Measurements from ENCODE around the gene SH3BP1. TPM values are rescaled to one million over a fixed set of nuclear protein-coding genes. Genes with fewer than 3 reads are reported as not detected.
A peak's percentile ranks its signal among the peaks of the same experiment; 100 is the strongest.

Gene SH3BP1
- total and polyA plus RNA-seq, 2 donors (not counting 1 experiment from before 2014, with no cell fraction given), result 44.0 to 69.7 TPM

- CTCF ChIA-PET, result interaction anchor here (0.7 to 22.4 kb wide), 7 partner anchors 9 to 255 kb away, joined by 3 to 620 read pairs (median 5); partner anchors contain the start of genes GGA1, LGALS1, NOL12 and PDXP
- Histone ChIP-seq H3K9me3 (ENCODE audit: control extremely low read depth in 1 of 3, control insufficient read depth in 2 of 3, insufficient read depth in 1 of 3, low read length in 2 of 3) (no peaks in the 10 kb centered on the region), H3K27ac (ENCODE audit: low read length in 2 of 2) (peak overlapping the region in 1 of 2 donors; percentile 79), H3K36me3 (replicated peaks in 1 of 2; ENCODE audit: control extremely low read depth in 1 of 2, control insufficient read depth in 1 of 2, extremely low read depth in 1 of 2, insufficient read depth in 2 of 2, low read length in 1 of 2) (peaks cover 0 to 47% of the 10 kb centered on the region in 2 experiments), H3K4me1 (ENCODE audit: control insufficient read depth in 2 of 2, insufficient read depth in 2 of 2, low read length in 2 of 2) (peaks cover 42 to 57% of the 10 kb centered on the region in 2 donors), H3K27me3 (replicated peaks in 1 of 4; ENCODE audit: control extremely low read depth in 1 of 4, control insufficient read depth in 3 of 4, insufficient read depth in 4 of 4, low read length in 3 of 4) (no peaks in the 10 kb centered on the region), H2AFZ (ENCODE audit: insufficient read depth, low read depth, low read length, poor library complexity, severe bottlenecking) (no peak overlapping the region), H3K79me2 (ENCODE audit: control insufficient read depth, insufficient read depth, low read length) (peaks cover 33% of the 10 kb centered on the region), H3K4me3 (ENCODE audit: control extremely low read depth in 1 of 5, extremely low read depth in 1 of 5, insufficient read depth in 1 of 5, low read depth in 2 of 5, low read length in 4 of 5) (no peak overlapping the region), H4K20me1 (ENCODE audit: control insufficient read depth, insufficient read depth, low read length, poor library complexity, severe bottlenecking) (peaks cover 20% of the 10 kb centered on the region), H3K4me2 (replicated peaks; ENCODE audit: low read depth, low read length, poor library complexity, severe bottlenecking) (no peak overlapping the region), H3K9ac (ENCODE audit: low read length) (no peak overlapping the region)
- no peak for TF ChIP-seq EZH2 (IDR thresholded peaks at IDR 0.05; ENCODE audit: borderline replicate concordance, insufficient read depth, low read depth, low read length, poor library complexity, severe bottlenecking)
- no peak for TF ChIP-seq CTCF (IDR thresholded peaks at IDR 0.05)
- POLR2A ChIA-PET, result interaction anchor here (0.8 to 2.7 kb wide), 4 partner anchors 8 to 34 kb away, joined by 3 to 27 read pairs (median 7); no protein-coding TSS in a partner anchor
- intact Hi-C loops (cut with micrococcal nuclease), result no loop called here
- Mint-ChIP-seq H3K4me3 (peak overlapping the region; percentile 26), H3K27ac (peak overlapping the region; percentile 95), H3K9me3 (ENCODE audit: insufficient read depth) (no peaks in the 10 kb centered on the region), H3K4me1 (peaks cover 50% of the 10 kb centered on the region), H3K27me3 (no peaks in the 10 kb centered on the region)
- DNase-seq, result no peak
- WGBS (ENCODE audit: insufficient coverage), result 94% methylated on average over 5 of the region's 5 CpGs
- ATAC-seq (ENCODE audit: low read depth), result no peak
Measured at GRCh38 chr22:37641561-37641949, 2.1 kb downstream of the SH3BP1 start.

- Mint-ChIP-seq H3K27me3 (no peaks in the 10 kb centered on the region), H3K4me1 (peaks cover 35% of the 10 kb centered on the region), H3K9me3 (ENCODE audit: insufficient read depth) (no peaks in the 10 kb centered on the region), H3K27ac (peak overlapping the region; percentile 87), H3K4me3 (peak overlapping the region; percentile 56)
- Histone ChIP-seq H3K4me1 (ENCODE audit: control insufficient read depth in 2 of 2, insufficient read depth in 2 of 2, low read length in 2 of 2) (peaks cover 24 to 39% of the 10 kb centered on the region in 2 donors), H3K36me3 (replicated peaks in 1 of 2; ENCODE audit: control extremely low read depth in 1 of 2, control insufficient read depth in 1 of 2, extremely low read depth in 1 of 2, insufficient read depth in 2 of 2, low read length in 1 of 2) (peaks cover 2 to 65% of the 10 kb centered on the region in 2 experiments), H3K4me3 (ENCODE audit: control extremely low read depth in 1 of 5, extremely low read depth in 1 of 5, insufficient read depth in 1 of 5, low read depth in 2 of 5, low read length in 4 of 5) (no peak overlapping the region), H3K9me3 (ENCODE audit: control extremely low read depth in 1 of 3, control insufficient read depth in 2 of 3, insufficient read depth in 1 of 3, low read length in 2 of 3) (no peaks in the 10 kb centered on the region), H4K20me1 (ENCODE audit: control insufficient read depth, insufficient read depth, low read length, poor library complexity, severe bottlenecking) (peaks cover 20% of the 10 kb centered on the region), H3K4me2 (replicated peaks; ENCODE audit: low read depth, low read length, poor library complexity, severe bottlenecking) (peak overlapping the region; percentile 49), H3K9ac (ENCODE audit: low read length) (no peak overlapping the region), H3K27ac (ENCODE audit: low read length in 2 of 2) (no peak overlapping the region), H3K27me3 (replicated peaks in 1 of 4; ENCODE audit: control extremely low read depth in 1 of 4, control insufficient read depth in 3 of 4, insufficient read depth in 4 of 4, low read length in 3 of 4) (no peaks in the 10 kb centered on the region), H3K79me2 (ENCODE audit: control insufficient read depth, insufficient read depth, low read length) (peaks cover 44% of the 10 kb centered on the region), H2AFZ (ENCODE audit: insufficient read depth, low read depth, low read length, poor library complexity, severe bottlenecking) (peak overlapping the region; percentile 18)
- 34% methylated on average over 9 of the region's 9 CpGs for WGBS (ENCODE audit: insufficient coverage)
- peak; percentile 86 for DNase-seq
- ChIA-PET POLR2A (interaction anchor here (0.5 to 2.7 kb wide), 13 partner anchors 10 to 1251 kb away, joined by 3 to 27 read pairs (median 5); partner anchors contain the start of genes LGALS1, NOL12 and PDXP), CTCF (interaction anchor here (0.7 to 22.4 kb wide), 17 partner anchors 8 to 1262 kb away, joined by 3 to 620 read pairs (median 6); partner anchors contain the start of genes ANKRD54, GGA1, LGALS1 and NOL12)
- TF ChIP-seq EZH2 (IDR thresholded peaks at IDR 0.05; ENCODE audit: borderline replicate concordance, insufficient read depth, low read depth, low read length, poor library complexity, severe bottlenecking) (no peak), CTCF (IDR thresholded peaks at IDR 0.05) (peak; percentile 91)
- ATAC-seq (ENCODE audit: low read depth), result peak; percentile 75
- intact Hi-C loops (cut with micrococcal nuclease), result loop anchor here (1.0 kb wide), 5 partner anchors 10 to 38 kb away; partner anchors contain the start of gene PDXP
Measured at GRCh38 chr22:37643225-37643847, 3.9 kb downstream of the SH3BP1 start.

Measured in B cell (primary cell).